Stimulated activated CD4-positive, alpha-beta T cell treated with anti-CD3 and anti-CD28 coated beads, Interleukin-4, amount 100 ng/mL, for 24 hours (primary cell): Measurements from ENCODE around the gene UNC13C.

ENCODE experiments used
- DNase-seq: peaks from one replicate; pipeline ENCODE4 v3.0.0-alpha.2; 2020

Gene UNC13C

GRCh38 chr15:54576298-54576935, 598.2 kb downstream of the UNC13C start:
- DNase-seq = no peak

- no peak for DNase-seq
These were observed 599.4 kb downstream of the UNC13C start for GRCh38 chr15:54577476-54578250.

- DNase-seq = no peak
These were observed 601.6 kb downstream of the UNC13C start for GRCh38 chr15:54579855-54580254.

- no peak for DNase-seq
These were observed 602.4 kb downstream of the UNC13C start for GRCh38 chr15:54580643-54581042.

GRCh38 chr15:54582863-54583643, 604.8 kb downstream of the UNC13C start:
- DNase-seq = no peak

- DNase-seq = no peak
These were observed 606.8 kb downstream of the UNC13C start for GRCh38 chr15:54585063-54585462.

- DNase-seq = no peak
These were observed 615.9 kb downstream of the UNC13C start for GRCh38 chr15:54594115-54594514.

- no peak for DNase-seq
These were observed 621.1 kb downstream of the UNC13C start for GRCh38 chr15:54599386-54599785.

GRCh38 chr15:54605043-54605442, 626.8 kb downstream of the UNC13C start:
- no peak for DNase-seq

- DNase-seq = no peak
These were observed 627.3 kb downstream of the UNC13C start for GRCh38 chr15:54605556-54605955.

- DNase-seq = no peak
These were observed 630.9 kb downstream of the UNC13C start for GRCh38 chr15:54608876-54609835.

- DNase-seq = no peak
These were observed 639.9 kb downstream of the UNC13C start for GRCh38 chr15:54618120-54618519.

- no peak for DNase-seq
These were observed 640.9 kb downstream of the UNC13C start for GRCh38 chr15:54619180-54619579.

GRCh38 chr15:54620916-54621315, 642.7 kb downstream of the UNC13C start:
- DNase-seq = no peak

GRCh38 chr15:54636147-54636546, 657.9 kb downstream of the UNC13C start:
- DNase-seq = no peak

GRCh38 chr15:54638666-54639065, 660.4 kb downstream of the UNC13C start:
- DNase-seq = no peak

- no peak for DNase-seq
These were observed 662.6 kb downstream of the UNC13C start for GRCh38 chr15:54640873-54641272.

- no peak for DNase-seq
These were observed 666.6 kb downstream of the UNC13C start for GRCh38 chr15:54644796-54645195.

- DNase-seq = no peak
These were observed 681.4 kb downstream of the UNC13C start for GRCh38 chr15:54659646-54660045.

- no peak for DNase-seq
These were observed 682.1 kb downstream of the UNC13C start for GRCh38 chr15:54660356-54660755.

GRCh38 chr15:54675241-54675640, 697.0 kb downstream of the UNC13C start:
- no peak for DNase-seq

- DNase-seq = no peak
These were observed 703.3 kb downstream of the UNC13C start for GRCh38 chr15:54681584-54681983.
